ENCODE data around the gene ACAP2.
"Not testable (repeated sequence)": the region's sequence is repeated elsewhere in the genome, so short reads cannot be mapped to it uniquely, and the experiment has no call there.

Gene ACAP2

GRCh38 chr3:195467641-195468390 is 25.0 kb upstream of the ACAP2 start:
- Histone ChIP-seq H3K36me3 (ENCODE audit: insufficient read depth) (no peaks in the 10 kb centered on the region), H3K27me3 (ENCODE audit: insufficient read depth, low read depth) (no peaks in the 10 kb centered on the region), H3K4me2 (peak overlapping the region; percentile 40), H3K27ac (peak overlapping the region; percentile 55), H4K20me1 (ENCODE audit: insufficient read depth) (no peaks in the 10 kb centered on the region), H3K4me1 (ENCODE audit: low read depth, poor library complexity, severe bottlenecking) (peaks cover 21% of the 10 kb centered on the region), H3K4me3 (IDR thresholded peaks at IDR 0.05; ENCODE audit: insufficient read depth, low read depth, low read length) (peak overlapping the region; percentile 25), H3K9ac (peak overlapping the region; percentile 13; the same call in 1 of the 2 replicates), H3K79me2 (ENCODE audit: insufficient read depth, low read depth) (no peaks in the 10 kb centered on the region), H2AFZ (ENCODE audit: low read depth) (peak overlapping the region; percentile 38)
- TF ChIP-seq CTCF (conservative IDR thresholded peaks at IDR 0.05; ENCODE audit: low read depth, low read length) = no peak

- Histone ChIP-seq H3K27me3 (ENCODE audit: insufficient read depth, low read depth) (no peaks in the 10 kb centered on the region), H3K4me3 (IDR thresholded peaks at IDR 0.05; ENCODE audit: insufficient read depth, low read depth, low read length) (no peak overlapping the region), H4K20me1 (ENCODE audit: insufficient read depth) (no peaks in the 10 kb centered on the region), H3K27ac (no peak overlapping the region), H3K4me2 (no peak overlapping the region), H3K9ac (no peak overlapping the region), H2AFZ (ENCODE audit: low read depth) (no peak overlapping the region), H3K36me3 (ENCODE audit: insufficient read depth) (no peaks in the 10 kb centered on the region), H3K4me1 (ENCODE audit: low read depth, poor library complexity, severe bottlenecking) (peaks cover 21% of the 10 kb centered on the region), H3K79me2 (ENCODE audit: insufficient read depth, low read depth) (no peaks in the 10 kb centered on the region)
- TF ChIP-seq CTCF (conservative IDR thresholded peaks at IDR 0.05; ENCODE audit: low read depth, low read length) = no peak
These were observed 23.4 kb upstream of the ACAP2 start for GRCh38 chr3:195466251-195466650.

GRCh38 chr3:195462922-195463321 is 20.1 kb upstream of the ACAP2 start:
- not testable (repeated sequence) for H3K36me3 ChIP-seq (ENCODE audit: insufficient read depth); H3K9ac ChIP-seq; H3K27me3 ChIP-seq (ENCODE audit: insufficient read depth, low read depth); H4K20me1 ChIP-seq (ENCODE audit: insufficient read depth); H3K27ac ChIP-seq; H2AFZ ChIP-seq (ENCODE audit: low read depth); H3K79me2 ChIP-seq (ENCODE audit: insufficient read depth, low read depth); H3K4me3 ChIP-seq (IDR thresholded peaks at IDR 0.05; ENCODE audit: insufficient read depth, low read depth, low read length); H3K4me2 ChIP-seq
- H3K4me1 ChIP-seq (ENCODE audit: low read depth, poor library complexity, severe bottlenecking) = peaks cover 27% of the 10 kb centered on the region

- Histone ChIP-seq H3K27me3 (ENCODE audit: insufficient read depth, low read depth) (no peaks in the 10 kb centered on the region), H3K79me2 (ENCODE audit: insufficient read depth, low read depth) (no peaks in the 10 kb centered on the region), H4K20me1 (ENCODE audit: insufficient read depth) (no peaks in the 10 kb centered on the region)
These were observed 19.4 kb upstream of the ACAP2 start for GRCh38 chr3:195462308-195462610.

More at GRCh38 chr3:195462308-195462610, 19.4 kb upstream of the ACAP2 start:
- Histone ChIP-seq H3K4me1 (ENCODE audit: low read depth, poor library complexity, severe bottlenecking) (peaks cover 25% of the 10 kb centered on the region), H3K36me3 (ENCODE audit: insufficient read depth) (no peaks in the 10 kb centered on the region), H3K4me2 (no peak overlapping the region), H2AFZ (ENCODE audit: low read depth) (no peak overlapping the region), H3K4me3 (IDR thresholded peaks at IDR 0.05; ENCODE audit: insufficient read depth, low read depth, low read length) (no peak overlapping the region), H3K27ac (no peak overlapping the region), H3K9ac (no peak overlapping the region)
- no peak for TF ChIP-seq CTCF (conservative IDR thresholded peaks at IDR 0.05; ENCODE audit: low read depth, low read length)

Measured in KMS-11 (cell line).